ENCODE data around the gene TBXAS1.

The TBXAS1 gene

DNA sequence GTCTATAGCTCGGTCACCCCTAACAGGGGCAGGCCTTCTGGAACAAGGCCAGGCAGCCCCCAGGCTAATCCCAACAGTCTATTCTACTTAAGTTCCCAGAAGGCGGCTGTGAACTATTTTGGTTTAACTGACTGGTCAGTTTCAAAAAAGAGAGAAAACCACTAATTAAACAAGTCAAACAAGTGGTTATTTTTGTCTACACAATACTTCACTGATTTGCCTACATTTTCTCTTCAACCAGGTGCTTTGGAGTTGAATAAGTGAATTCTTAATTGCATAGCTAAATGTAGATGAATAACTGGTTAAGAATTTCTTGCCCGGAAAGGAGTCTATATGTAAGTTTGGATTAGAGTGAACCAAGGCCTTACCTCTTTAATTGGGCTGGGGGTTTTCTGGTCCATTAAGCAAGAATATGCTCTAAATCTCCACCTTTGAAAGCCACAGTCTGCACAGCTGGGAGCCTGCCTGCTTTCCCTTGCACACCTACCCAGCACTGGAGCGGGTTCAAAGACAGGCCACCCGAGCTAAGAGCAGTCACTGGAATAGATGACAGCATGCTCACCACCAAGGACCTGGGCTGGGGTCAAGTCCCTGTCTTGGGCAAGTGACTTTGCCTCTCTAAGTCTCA lies 70.4 kb downstream of the TBXAS1 start:
- TF ChIP-seq EZH2phosphoT487 (IDR thresholded peaks at IDR 0.05; ENCODE audit: borderline replicate concordance): no peak
- TF ChIP-seq, protein P1, sequence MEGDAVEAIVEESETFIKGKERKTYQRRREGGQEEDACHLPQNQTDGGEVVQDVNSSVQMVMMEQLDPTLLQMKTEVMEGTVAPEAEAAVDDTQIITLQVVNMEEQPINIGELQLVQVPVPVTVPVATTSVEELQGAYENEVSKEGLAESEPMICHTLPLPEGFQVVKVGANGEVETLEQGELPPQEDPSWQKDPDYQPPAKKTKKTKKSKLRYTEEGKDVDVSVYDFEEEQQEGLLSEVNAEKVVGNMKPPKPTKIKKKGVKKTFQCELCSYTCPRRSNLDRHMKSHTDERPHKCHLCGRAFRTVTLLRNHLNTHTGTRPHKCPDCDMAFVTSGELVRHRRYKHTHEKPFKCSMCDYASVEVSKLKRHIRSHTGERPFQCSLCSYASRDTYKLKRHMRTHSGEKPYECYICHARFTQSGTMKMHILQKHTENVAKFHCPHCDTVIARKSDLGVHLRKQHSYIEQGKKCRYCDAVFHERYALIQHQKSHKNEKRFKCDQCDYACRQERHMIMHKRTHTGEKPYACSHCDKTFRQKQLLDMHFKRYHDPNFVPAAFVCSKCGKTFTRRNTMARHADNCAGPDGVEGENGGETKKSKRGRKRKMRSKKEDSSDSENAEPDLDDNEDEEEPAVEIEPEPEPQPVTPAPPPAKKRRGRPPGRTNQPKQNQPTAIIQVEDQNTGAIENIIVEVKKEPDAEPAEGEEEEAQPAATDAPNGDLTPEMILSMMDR (conservative IDR thresholded peaks at IDR 0.05; ENCODE audit: low read length): no peak
- Histone ChIP-seq H3K9me3 (ENCODE audit: insufficient read depth, low read depth, low read length) (no peaks in the 10 kb centered on the region), H4K20me1 (ENCODE audit: insufficient read depth, low read length, poor library complexity, severe bottlenecking) (no peaks in the 10 kb centered on the region), H3K4me1 (ENCODE audit: insufficient read depth, low read length, poor library complexity, severe bottlenecking) (no peaks in the 10 kb centered on the region), H3K79me2 (ENCODE audit: insufficient read depth, low read length) (no peaks in the 10 kb centered on the region), H3K36me3 (ENCODE audit: insufficient read depth, low read length) (no peaks in the 10 kb centered on the region), H3K27me3 (ENCODE audit: insufficient read depth, low read length, poor library complexity, severe bottlenecking) (no peaks in the 10 kb centered on the region), H2AFZ (ENCODE audit: low read length) (no peak overlapping the region), H3K9me2 (replicated peaks; ENCODE audit: low read depth, low read length) (no peaks in the 10 kb centered on the region), H3F3A (ENCODE audit: low read depth) (no peaks in the 10 kb centered on the region), H3K4me3 (ENCODE audit: low read length, poor library complexity, severe bottlenecking) (no peak overlapping the region), H3K4me2 (ENCODE audit: low read depth, low read length, poor library complexity, severe bottlenecking) (no peak overlapping the region), H3K9ac (ENCODE audit: low read depth, low read length, poor library complexity, severe bottlenecking) (no peak overlapping the region)

DNA sequence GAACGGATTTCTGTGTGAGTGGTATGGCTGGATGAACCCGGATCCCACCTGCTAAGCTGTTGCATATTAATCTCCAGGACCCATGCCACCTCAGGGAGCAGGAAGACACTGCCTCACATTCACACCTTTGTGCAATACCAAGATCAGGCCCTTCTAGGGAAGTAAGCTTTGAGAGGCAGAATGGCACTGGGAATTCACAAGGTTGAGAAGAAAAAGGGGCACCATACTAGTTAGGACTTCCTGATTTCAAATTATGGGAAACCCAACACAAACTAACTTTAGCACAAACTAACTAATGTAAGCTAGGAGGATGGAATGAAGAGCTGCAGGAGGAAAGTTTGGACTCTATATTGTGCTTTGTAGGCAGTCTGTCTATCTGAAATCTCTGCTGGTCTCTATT lies 71.3 kb downstream of the TBXAS1 start:
- Histone ChIP-seq H3K4me1 (ENCODE audit: insufficient read depth, low read length, poor library complexity, severe bottlenecking) (no peaks in the 10 kb centered on the region), H2AFZ (ENCODE audit: low read length) (no peak overlapping the region), H3K4me2 (ENCODE audit: low read depth, low read length, poor library complexity, severe bottlenecking) (no peak overlapping the region), H3K4me3 (ENCODE audit: low read length, poor library complexity, severe bottlenecking) (no peak overlapping the region), H4K20me1 (ENCODE audit: insufficient read depth, low read length, poor library complexity, severe bottlenecking) (no peaks in the 10 kb centered on the region), H3K79me2 (ENCODE audit: insufficient read depth, low read length) (no peaks in the 10 kb centered on the region), H3K36me3 (ENCODE audit: insufficient read depth, low read length) (no peaks in the 10 kb centered on the region), H3K9me3 (ENCODE audit: insufficient read depth, low read depth, low read length) (no peaks in the 10 kb centered on the region), H3K9ac (ENCODE audit: low read depth, low read length, poor library complexity, severe bottlenecking) (no peak overlapping the region), H3F3A (ENCODE audit: low read depth) (no peaks in the 10 kb centered on the region), H3K9me2 (replicated peaks; ENCODE audit: low read depth, low read length) (no peaks in the 10 kb centered on the region), H3K27me3 (ENCODE audit: insufficient read depth, low read length, poor library complexity, severe bottlenecking) (no peaks in the 10 kb centered on the region)
- TF ChIP-seq EZH2phosphoT487 (IDR thresholded peaks at IDR 0.05; ENCODE audit: borderline replicate concordance): no peak
- TF ChIP-seq, protein P1 (conservative IDR thresholded peaks at IDR 0.05; ENCODE audit: low read length): no peak

DNA sequence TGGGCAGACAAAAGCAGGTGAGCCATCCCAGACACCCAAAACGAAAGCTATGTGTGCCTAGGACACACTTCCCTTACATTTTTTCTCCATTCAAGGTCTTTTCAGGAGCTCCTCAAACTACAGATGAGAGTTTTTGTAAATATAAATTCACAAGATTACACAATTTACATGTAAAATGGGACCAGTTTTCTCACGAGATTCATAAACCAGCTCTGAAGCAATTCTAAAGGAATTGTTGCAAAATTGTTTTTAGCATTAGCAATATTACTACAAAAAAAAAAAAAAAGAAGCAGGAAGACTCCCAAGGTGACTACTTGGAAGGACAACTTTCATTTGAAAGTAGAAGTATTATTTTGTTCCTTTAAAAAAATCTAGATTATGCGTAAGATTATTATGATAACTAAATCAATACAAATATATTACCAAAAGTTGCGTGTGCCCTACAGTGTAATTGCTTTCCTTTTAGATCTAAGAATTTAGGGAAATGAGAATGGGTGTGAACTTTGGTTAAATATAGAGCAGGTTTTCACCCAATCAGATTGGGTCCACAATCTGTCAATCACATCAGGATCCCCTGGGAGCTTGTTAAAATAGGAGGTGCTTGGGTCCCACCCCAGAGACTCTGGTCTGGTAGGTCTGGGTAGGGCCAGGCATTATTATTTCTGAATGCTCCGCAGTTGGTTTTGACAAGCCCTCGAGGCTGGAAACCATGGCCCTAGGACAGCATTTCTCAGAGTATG lies 72.2 kb downstream of the TBXAS1 start:
- Histone ChIP-seq H3K4me2 (ENCODE audit: low read depth, low read length, poor library complexity, severe bottlenecking) (no peak overlapping the region), H2AFZ (ENCODE audit: low read length) (no peak overlapping the region), H3K27me3 (ENCODE audit: insufficient read depth, low read length, poor library complexity, severe bottlenecking) (no peaks in the 10 kb centered on the region), H3K9ac (ENCODE audit: low read depth, low read length, poor library complexity, severe bottlenecking) (no peak overlapping the region), H3K79me2 (ENCODE audit: insufficient read depth, low read length) (no peaks in the 10 kb centered on the region), H3K4me3 (ENCODE audit: low read length, poor library complexity, severe bottlenecking) (no peak overlapping the region), H3K9me2 (replicated peaks; ENCODE audit: low read depth, low read length) (no peaks in the 10 kb centered on the region), H3F3A (ENCODE audit: low read depth) (no peaks in the 10 kb centered on the region), H3K36me3 (ENCODE audit: insufficient read depth, low read length) (no peaks in the 10 kb centered on the region), H4K20me1 (ENCODE audit: insufficient read depth, low read length, poor library complexity, severe bottlenecking) (no peaks in the 10 kb centered on the region), H3K4me1 (ENCODE audit: insufficient read depth, low read length, poor library complexity, severe bottlenecking) (no peaks in the 10 kb centered on the region), H3K9me3 (ENCODE audit: insufficient read depth, low read depth, low read length) (no peaks in the 10 kb centered on the region)
- TF ChIP-seq, protein P1 (conservative IDR thresholded peaks at IDR 0.05; ENCODE audit: low read length): no peak
- no peak for TF ChIP-seq EZH2phosphoT487 (IDR thresholded peaks at IDR 0.05; ENCODE audit: borderline replicate concordance)

All from Loucy (cell line).